LNCAP (cell line): ENCODE results near the gene RAPGEF1.

Experiments
- TF ChIP-seq, protein P1 (sequence below): fragments of 450-650 bp; IDR thresholded peaks from 2 replicates; pipeline ENCODE4 v1.5.1; 2017; ENCODE audit warnings: mild to moderate bottlenecking

RAPGEF1 gene

DNA sequence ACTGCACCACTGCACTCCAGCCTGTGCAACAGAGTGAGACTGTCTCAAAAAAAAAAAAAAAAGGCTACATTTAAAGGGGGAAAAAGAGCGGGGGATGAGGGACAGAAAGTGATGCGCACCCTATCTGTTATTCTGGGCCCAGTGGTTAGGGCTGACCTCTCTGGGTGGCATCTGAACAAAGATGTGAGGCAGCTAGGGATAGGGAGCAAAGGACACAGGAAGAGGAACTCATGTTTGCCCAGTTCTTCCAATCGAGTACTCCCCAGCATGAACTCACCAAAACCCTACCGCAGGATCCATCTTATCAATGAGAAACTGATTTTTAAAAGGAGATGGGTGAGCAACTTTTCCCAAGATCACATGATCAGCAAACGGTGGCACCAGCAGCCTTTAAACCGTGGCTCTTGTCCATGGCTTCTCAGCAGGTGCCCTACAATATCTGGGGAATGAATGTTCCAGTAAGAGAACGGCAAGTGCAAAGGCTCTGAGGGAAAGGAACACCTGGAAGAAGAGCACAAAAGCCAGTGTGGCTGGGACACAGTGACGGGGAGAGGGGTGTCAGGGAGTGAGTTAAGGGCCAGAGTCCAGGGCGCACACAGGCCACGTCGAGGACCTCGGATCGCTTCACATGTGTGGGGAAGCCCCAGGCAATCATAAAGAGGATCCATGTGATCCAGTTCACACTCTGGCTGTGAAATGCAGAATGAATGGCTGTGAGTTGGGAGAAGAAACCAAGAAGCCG, 22.0 kb downstream of the RAPGEF1 start:
- TF ChIP-seq, protein P1, sequence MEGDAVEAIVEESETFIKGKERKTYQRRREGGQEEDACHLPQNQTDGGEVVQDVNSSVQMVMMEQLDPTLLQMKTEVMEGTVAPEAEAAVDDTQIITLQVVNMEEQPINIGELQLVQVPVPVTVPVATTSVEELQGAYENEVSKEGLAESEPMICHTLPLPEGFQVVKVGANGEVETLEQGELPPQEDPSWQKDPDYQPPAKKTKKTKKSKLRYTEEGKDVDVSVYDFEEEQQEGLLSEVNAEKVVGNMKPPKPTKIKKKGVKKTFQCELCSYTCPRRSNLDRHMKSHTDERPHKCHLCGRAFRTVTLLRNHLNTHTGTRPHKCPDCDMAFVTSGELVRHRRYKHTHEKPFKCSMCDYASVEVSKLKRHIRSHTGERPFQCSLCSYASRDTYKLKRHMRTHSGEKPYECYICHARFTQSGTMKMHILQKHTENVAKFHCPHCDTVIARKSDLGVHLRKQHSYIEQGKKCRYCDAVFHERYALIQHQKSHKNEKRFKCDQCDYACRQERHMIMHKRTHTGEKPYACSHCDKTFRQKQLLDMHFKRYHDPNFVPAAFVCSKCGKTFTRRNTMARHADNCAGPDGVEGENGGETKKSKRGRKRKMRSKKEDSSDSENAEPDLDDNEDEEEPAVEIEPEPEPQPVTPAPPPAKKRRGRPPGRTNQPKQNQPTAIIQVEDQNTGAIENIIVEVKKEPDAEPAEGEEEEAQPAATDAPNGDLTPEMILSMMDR, result no peak

DNA sequence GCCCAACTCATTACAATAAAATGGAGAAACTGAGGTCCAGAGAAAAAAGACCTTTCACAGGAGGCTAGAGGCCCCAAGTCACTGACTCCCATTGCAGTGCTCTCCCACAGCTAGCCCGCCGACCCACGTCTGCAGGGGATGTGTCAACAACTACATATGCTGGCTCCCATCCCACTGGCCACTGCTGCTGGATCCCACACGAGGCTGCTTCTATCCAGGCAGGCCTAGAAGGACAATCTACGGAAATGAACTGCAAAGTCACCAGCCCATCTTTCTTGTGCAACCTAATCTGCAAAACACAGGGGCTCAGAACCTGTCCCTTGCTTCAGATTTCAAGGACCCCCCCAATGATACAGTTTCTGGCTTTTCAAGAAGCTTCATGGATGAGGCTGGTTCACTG, 24.0 kb downstream of the RAPGEF1 start:
- TF ChIP-seq, protein P1, result no peak

DNA sequence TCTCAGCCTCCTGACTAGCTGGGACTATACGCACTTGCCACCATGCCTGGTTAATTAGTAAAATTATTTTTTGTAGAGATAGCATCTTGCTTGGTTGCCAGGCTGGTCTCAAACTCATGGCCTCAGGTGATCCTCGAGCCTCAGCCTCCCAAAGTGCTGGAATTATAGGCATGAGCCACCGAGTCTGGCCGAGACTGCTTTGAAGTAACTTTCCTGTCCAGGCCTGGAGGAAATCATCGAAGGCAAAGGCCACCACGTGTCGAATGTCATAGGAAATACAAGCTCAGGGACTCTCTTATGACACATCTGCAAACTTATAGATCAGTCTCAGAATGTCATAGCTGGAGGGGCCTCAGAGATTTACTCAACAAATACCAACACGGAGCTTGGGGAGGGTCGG, 25.1 kb downstream of the RAPGEF1 start:
- TF ChIP-seq, protein P1, result no peak

DNA sequence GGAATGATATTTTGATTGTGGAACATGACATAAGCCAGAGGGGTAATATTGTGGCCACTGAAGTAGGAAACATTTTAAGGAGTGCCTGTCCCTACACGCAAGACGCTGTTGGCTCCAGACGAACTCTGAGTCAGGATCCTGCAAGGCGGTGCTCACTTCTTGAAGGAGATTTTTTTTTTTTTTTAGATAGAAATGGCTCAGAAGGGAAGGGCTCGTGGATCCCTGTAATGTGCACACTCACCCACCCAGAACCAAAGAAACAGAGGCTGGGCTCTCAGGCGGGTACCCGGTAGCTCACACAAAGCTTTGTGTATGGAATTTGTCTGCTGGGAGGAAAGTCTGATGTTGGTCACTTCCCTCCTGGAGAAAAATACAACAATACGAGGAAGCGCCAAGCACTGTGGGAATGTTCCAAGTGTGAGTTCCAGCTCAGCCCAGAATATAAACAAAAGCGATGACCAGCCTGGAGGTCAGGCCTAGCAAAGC, 25.7 kb downstream of the RAPGEF1 start:
- TF ChIP-seq, protein P1, result no peak

DNA sequence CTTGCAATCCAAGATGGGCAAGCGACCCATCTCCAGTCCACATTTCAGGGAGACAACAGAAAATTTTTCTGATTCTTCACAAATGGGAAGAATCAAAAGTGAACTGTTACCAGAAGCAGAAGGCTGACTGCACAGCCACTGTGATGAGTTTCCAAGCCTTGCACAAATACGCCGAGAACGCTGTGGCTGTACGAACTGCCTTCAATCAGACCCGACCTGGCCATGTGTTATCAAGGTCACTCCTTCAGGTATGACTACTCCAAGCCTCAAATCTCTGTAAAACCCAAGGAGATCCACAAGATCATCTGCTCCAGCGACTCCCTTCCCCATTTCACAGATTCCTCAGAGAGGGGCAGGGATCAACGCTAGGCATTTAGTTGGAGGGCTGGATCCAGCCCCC, 26.9 kb downstream of the RAPGEF1 start:
- TF ChIP-seq, protein P1, result no peak

DNA sequence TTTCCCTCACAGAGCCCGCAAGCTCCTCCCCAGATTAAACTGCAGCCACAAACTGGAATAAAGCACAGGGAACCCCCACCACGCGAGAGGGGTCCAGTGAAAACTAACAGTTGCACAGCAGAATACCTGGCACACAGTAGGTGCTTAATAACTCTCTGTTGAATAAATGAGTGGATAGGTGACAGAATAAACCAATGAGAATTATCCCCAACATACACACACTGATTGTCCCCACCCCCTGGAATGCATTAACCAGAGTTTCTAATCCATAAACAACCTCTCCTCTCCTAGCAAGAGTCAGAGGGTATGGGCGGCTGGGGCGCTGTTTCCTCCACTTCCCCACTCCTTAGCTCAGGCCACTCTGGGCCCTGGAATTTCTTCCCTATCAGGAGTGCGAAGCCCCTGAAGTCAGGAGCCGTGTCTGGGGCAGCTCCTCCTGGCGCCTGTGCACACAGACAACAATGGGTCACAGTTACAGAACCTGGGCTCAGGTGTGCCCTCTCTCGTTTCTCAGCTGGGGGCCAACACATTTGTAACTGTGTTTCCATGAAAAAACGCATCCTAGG, 27.6 kb downstream of the RAPGEF1 start:
- TF ChIP-seq, protein P1, result no peak

DNA sequence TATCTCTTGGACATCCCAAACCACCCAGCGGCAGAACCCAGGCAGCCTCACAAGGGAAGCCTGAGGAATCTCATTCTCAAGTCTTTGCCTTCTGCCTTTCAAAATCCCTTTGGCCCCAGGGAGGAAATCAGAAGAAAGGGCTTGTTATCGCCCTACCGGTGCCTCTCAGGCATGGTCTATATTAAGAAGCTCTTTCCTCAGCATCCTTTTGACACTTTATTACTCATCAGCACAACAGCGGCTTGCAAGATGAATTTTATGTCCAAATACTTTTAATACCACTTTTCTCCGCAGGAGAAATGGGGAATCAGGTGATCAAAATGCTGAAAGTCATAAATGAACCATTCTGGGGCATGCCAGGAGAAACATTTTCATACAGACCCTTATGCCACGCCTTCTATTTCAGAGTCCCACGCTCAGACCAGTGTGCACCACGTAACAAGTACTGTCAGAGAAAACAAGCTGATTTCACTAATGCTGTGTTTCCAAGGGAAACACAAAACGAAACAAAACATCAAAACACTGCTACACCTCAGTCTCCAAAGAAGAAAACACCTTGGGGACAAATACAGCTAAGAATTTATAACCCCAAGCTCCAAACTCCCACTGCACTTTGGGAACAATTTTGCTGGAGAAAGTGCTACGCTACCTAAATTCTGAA, 30.0 kb downstream of the RAPGEF1 start:
- TF ChIP-seq, protein P1, result no peak
